Fibroblast of the conjunctiva (primary cell): ENCODE data around the gene OR7C1.
"Not testable (repeated sequence)": the region's sequence is repeated elsewhere in the genome, so short reads cannot be mapped to it uniquely, and the experiment has no call there.

Source experiments
- DNase-seq: peaks from one replicate; pipeline ENCODE4 v3.0.0-alpha.2; 2010; ENCODE audit warnings: low read depth

The OR7C1 gene

GRCh38 chr19:14784730-14785101, 50.3 kb downstream of the OR7C1 start:
- DNase-seq: not testable (repeated sequence)

DNA sequence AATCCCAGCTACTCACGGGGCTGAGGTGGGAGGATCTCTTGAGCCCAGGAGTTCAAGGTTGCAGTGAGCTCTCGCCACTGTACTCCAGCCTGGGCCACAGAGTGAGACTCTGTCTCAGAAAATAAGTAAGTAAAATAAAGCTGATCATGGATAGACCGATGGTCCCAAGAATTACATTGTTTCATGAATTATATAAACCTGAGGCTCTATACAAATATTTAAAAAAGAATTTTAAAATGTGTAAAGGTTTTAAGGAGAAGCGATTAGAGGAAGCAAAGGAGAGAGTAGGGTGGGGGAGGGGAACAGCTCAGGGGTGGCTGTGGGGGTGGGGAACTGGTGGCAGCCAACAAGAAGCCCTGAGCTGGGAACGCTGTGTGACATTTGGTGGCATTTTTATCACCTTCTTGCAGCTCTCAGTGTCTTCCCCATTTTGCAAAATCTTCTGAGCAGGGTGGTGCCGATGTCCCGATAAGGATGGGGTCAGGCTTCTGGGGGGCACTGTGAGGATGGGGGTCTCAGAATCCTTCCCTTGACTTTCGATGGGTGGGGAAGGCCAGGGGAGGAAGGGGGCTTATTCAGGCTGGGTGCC, 51.5 kb downstream of the OR7C1 start:
- DNase-seq: not testable (repeated sequence)

- DNase-seq: no peak
Observed at GRCh38 chr19:14782626-14783409, 52.2 kb downstream of the OR7C1 start.

DNA sequence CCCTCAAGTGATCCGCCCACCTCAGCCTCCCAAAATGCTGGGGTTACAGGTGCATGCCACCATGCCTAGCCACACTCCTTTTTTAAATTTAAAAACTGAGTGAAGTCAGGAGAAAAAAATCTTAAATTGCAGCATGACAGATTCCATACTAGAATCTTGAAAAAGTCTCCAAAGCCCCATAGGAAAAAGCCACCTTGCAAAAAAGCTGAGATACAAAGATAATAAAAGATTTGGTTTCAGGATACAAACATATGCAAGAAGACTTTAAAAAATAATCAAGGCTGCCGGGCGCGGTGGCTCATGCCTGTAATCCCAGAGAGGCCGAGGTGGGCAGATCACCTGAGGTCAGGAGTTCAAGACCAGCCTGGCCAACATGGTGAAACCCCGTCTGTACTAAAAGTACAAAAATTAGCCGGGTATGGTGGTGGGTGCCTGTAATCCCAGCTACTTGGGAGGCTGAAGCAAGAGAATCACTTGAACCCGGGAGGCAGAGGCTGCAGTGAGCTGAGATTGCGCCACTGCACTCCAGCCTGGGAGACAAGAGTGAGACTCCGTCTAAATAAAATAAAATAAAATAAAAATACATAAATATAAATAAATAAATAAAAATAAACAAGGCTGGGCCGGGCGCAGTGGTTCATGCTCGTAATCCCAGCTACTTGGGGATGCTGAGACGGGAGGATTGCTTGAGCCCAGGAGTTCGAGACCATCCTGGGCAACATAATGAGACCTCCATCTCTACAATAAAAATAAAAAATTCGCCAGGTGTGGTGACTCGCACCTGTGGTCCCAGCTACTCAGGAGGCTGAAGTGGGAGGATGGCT, 53.1 kb downstream of the OR7C1 start:
- not testable (repeated sequence) for DNase-seq

DNA sequence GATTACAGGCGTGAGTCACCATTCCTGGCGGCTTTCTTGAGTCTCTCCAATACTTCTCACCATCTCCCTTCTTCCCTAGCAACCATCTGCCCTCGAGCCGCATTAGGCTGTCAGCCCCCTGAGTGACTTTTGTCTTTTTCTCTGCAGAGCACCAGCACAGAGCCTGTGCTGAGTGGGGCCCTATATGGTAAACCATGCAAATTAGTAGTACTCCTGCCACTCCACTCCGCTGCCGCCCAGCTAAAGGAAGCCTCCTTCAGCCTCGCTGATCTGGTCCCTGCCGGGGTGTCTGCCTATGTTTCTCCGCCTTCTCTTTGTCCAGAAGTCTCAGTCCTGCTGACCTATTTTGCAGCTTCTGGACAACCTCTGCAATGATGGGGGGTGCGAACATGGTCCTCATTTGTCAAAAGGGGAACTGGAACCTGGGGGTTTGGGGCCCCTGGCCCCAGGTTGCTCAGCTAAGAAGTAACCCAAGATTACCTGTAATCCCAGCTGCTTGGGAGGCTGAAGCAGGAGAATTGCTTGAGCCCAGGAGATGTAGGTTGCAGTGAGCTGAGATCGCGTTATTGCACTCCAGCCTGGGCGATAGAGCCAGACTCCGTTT, 54.3 kb downstream of the OR7C1 start:
- not testable (repeated sequence) for DNase-seq

DNA sequence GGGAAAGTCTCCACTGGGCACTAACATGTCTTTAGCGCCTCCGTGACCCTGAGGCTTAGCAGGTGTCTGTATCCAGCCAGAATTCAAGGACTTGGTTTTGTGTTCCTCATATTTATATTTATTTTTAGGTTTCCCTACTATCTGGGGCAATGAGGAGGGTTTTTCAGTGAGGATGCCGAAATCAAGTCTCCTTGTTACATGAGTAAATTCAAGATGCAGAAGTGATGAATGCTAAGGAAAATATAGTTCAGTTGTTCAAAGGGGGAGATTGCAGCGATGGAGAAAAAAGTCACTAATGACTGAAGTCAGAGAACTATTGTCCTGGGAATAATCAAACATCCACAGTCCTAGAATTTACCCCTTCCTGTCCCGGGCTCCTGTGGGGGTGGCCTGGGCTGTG, 55.8 kb downstream of the OR7C1 start:
- no peak for DNase-seq

DNA sequence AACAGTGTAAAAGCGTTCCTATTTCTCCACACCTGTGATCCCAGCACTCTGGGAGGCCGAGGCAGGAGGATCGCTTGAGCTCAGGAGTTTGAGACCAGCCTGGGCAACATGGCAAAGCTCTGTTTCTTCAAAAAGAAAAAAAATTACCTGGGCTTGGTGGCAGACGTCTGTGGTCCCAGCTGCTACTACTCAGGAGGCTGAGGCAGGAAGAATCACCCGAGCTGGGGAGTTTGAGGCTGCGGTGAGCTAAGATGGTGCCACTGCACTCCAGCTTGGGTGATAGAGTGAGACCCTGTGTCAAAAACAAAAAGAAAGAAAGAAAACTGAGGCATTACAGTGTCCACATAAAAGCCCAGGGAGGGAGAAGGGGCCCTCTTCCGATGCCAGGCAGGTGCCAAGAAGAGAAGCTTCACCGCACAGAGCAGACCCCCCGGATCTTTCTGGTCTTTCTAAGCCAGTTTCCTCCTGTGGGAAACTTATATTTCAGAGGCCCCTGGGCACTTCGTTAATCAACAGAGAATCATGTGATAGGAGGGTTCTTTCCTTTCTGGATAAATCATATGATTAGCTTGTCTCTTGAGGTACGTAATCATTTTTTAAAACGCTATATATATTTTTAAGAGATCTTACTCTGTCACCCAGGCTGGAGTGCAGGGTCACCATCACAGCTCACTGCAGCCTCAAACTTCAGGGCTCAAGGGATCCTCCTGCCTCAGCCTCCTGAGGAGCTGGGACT, 56.7 kb downstream of the OR7C1 start, which contains the start of gene ADGRE2:
TSS of gene ADGRE2 (minus strand) at position 451 of the 736 bp plus-strand sequence. CDS start 1,804 bp downstream, outside the sequence.
- DNase-seq: not testable (repeated sequence)

- DNase-seq: not testable (repeated sequence)
Observed at GRCh38 chr19:14777645-14778044, 57.3 kb downstream of the OR7C1 start.

DNA sequence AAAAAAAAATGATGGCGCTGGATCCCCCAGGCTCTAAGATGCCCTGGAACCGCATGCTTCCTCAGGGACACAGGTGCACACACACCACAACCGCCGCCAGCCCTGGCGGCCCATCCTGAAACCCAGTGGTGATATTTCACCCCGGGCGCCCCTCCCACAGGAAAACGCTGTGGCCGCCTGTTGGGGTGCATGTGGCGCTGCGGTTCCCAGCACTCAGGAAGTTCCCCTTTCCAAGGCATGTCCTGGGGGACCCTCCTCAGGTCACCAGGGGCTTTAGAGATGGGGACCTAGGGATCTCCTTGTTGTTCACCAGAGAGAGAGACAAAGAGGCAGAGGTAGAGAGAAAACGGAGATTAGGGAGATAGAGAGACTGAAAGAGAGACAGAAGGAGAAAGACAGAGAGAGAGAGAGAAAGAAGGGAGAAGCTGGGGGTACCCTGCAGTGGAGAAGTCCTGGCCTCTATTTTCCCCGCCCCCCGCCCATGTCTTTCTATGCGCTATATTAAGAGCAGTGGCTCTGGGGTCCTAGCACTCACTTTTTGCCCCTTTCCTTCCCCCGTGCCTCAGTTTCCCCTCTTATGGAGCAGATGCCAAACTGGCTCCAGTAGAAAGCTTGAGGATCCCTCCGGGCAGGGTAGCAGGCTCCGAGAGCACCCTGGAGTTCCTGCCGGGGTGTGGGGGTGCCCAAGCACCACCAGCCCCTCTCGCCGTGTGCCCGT, 59.0 kb downstream of the OR7C1 start:
- DNase-seq: no peak

DNA sequence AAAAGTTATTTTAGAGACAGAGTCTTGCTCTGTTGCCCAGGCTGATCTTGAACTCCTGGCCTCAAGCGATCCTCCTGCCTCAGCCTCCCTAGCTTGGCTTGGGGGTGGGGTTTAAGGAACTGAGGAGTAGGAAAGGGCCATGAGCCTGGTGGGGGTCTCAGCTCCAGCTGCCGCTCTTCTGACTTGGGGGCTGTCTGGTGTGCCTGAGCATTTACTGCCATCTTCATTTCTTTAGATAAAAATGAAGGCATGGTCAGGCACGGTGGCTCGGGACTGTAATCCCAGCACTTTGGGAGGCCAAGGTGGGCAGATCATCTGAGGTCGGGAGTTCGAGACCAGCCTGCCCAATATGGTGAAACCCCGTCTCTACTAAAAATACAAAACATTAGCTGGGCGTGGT, 59.7 kb downstream of the OR7C1 start:
- not testable (repeated sequence) for DNase-seq

GRCh38 chr19:14774373-14774772, 60.6 kb downstream of the OR7C1 start:
- no peak for DNase-seq

DNA sequence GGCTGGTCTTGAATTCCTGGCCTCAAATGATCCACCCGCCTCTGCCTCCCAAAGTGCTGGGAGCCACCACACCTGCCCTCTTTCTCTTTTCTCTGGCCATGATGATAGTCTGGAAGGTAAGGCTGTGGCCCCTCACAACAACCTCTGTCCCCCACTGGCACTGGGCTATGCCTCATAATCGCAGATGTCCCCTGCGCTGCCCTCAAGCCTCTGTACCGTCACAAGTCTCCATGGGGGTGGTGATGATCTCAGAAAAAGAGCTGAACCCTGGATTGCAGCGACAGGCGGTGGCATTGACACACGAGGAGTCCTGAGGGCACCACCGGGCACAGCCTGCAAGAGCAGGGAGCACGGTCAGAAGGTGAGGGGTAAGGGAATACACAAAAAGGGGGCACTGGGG, 61.3 kb downstream of the OR7C1 start:
- not testable (repeated sequence) for DNase-seq

DNA sequence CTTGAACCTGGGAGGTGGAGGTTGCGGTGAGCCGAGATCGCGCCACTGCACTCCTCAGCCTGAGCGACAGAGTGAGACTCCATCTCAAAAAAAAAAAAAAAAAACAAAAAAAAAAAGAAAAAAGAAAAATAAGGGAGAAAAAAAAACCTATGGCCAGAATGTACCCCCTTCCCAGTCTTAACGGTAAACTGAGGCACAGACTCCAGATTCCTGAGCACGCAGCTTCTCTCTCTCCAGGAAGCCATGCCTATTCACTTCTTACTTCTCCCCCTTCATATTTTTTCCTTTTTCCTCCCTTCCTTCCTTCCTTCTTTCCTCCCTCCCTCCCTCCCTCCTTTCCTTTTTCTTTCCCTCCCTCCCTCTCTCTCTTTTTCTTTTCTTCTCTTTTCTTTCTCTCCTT, 62.0 kb downstream of the OR7C1 start:
- no peak for DNase-seq

DNA sequence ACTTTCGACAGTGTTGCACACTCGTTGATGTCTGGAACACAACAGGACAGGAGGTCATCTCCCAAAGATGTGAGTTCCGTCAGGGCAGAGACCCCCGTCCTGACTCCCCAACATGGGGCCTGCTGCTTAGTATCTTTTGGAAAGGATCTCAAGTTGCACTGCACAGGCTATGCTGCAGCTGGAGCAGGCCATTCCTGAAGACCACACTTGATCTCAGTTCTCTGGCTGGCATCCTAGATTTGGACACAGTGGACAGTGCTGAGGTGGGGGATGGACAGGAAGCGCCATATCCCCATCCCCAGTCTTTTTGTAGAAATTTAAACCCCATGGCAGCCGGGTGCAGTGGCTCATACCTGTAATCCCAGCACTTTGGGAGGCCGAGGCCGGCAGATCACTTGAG, 62.5 kb downstream of the OR7C1 start:
- no peak for DNase-seq

DNA sequence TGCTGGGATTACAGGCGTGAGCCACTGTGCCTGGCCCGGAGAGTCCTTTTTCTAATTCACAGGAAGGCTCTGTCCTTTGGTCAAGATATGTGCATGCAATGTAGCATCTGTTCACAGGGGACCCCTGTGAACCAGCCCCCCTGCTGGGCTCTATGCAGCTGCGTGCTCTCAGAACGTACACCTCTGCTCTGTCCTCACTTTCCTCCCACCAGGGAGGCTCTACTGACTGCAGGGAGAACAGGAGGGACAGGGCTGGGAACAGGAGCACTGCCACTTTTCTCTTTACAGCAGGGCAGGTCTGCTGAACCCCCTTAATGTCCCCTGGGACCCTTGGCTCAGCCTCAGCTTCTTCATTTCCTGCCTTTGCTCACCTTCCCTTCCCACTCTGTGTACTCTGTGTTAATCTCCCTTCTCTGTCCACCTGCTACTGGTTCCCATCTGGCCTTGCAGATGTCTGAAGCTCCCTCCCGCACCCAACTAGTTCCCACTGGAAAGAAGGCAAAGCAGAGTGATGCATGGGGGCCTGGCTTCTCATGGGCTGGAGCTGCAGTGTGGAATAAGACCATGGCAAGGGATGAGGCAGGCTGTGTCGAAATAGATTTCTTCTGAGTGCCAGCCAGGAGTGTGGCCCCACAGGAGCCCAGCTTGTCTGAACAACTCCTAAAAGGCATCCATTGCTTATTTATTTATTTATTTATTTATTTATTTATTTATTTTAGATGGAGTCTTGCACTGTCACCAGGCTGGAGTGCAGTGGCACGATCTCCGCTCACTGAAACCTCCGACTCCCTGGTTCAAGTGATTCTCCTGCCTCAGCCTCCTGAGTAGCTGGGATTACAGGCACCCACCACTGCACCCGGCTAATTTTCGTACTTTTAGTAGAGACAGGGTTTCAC, 63.8 kb downstream of the OR7C1 start:
- DNase-seq: no peak

- no peak for DNase-seq
Observed at GRCh38 chr19:14770136-14770535, 64.8 kb downstream of the OR7C1 start.

- no peak for DNase-seq
Observed at GRCh38 chr19:14769201-14769600, 65.8 kb downstream of the OR7C1 start.

DNA sequence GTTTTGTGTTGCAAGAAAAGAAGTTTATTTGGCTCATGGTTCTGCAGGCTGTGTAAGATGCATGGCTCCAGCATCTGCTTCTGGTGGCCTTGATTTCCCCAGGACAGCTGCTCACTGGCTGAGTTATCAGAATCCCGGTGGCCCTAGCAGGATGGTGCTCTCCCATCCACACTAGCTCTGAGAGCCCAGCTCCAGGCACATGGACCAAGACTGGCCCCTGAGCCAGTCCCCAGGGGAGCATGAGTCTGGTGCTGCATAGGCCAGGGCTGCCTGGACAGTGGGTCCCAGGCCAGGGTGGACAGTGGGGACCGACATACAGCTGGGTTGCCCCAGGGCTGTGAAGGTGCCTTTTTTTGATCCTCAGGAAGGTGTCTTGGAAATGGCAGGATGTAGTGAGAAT, 67.0 kb downstream of the OR7C1 start:
- no peak for DNase-seq

DNA sequence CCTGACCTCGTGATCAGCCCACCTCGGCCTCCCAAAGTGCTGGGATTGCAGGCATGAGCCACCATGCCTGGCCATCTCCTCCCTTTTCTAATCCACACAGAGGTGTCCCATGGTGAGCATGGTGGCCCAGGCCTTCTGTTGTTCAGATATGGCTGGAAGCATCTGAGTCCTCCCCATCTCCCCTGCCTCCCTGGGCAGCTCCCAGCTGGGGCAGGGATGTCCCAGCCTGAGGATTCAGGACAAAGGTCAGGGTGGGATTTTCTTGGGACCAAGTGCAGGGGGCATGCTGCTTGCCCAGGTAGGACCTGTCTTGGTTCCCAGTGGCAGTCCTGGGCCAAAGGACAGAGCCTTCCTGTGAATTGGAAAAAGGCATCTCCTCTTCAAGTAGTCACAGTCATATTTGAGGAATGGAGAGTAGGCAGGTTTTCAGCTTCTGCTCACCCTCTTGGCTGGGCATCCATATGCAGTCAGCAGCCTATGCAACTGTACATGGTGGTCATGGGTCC, 67.5 kb downstream of the OR7C1 start:
- DNase-seq: no peak

DNA sequence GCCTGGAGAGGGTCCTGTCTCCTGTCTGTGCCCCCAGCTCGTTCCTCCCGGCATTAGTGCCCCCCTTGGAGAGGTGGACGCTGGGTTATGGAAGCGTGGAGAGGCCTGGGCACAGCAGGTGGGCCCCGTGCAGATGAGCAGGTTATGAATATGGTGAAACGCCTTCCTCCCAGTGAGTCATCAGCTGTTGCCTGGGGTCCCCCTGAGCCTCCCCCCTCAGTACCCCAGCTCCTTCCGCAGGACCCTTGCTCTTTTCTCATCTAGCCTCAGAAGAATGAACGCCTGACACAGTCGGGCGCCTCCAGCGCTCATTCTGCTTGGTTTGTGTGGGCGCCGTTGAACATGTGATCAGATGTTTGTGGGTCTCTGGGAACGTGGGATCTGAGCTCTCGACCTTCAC, 69.1 kb downstream of the OR7C1 start:
- DNase-seq: not testable (repeated sequence)
